HCT116 (cell line): ENCODE data around the gene SURF6. TPM values are rescaled to one million over a fixed set of nuclear protein-coding genes. Genes with fewer than 3 reads are reported as not detected.

Experiments used
- ATAC-seq: fragments of 200-7000 bp; cut with Tn5 transposase; 2 replicates; pipeline ENCODE4 v1.9.1; 2020; ENCODE audit warnings: mild to moderate bottlenecking, moderate library complexity
- BruUV-seq: library from RNA; stranded (reverse); fragments of 400-500 nt; replicated peaks from 2 replicates; lab custom pipeline; 2021; lab: Mats Ljungman, UMichigan
- CTCF ChIA-PET: fragments of 300-600 bp; sonication (Branson Sonifier 250); formaldehyde crosslinking; loops from one replicate; lab custom pipeline; 2021; ENCODE audit warnings: antibody characterized with exemption; lab: Charles Lee
- POLR2A ChIA-PET: fragments of 300-600, 350-600 bp; sonication (Branson Sonifier 250); formaldehyde crosslinking; loops from one replicate; lab custom pipeline; 2021; ENCODE audit warnings: antibody characterized with exemption; lab: Charles Lee
- RAD21 ChIA-PET, 2 experiments: fragments of 300-600 bp; sonication (Branson Sonifier 250); formaldehyde crosslinking; loops; one replicate each; lab custom pipeline; 2023; ENCODE audit warnings: low total read pairs in 2 of 2; ENCODE audit not compliant: uncharacterized antibody in 2 of 2, unreplicated experiment in 2 of 2, low non-redundant PET in 1 of 2; lab: Charles Lee
- DNase-seq: peaks from one replicate; pipeline ENCODE4 v3.0.0-alpha.2; 2010; ENCODE audit warnings: low read depth, low spot score
- H2AFZ ChIP-seq: fragments of 200-600 bp; shearing (Covaris generic), sonication (generic); 2 replicates; pipeline ENCODE4 v1.6.1; 2017; ENCODE audit warnings: low read depth, mixed run types, mixed read lengths, antibody characterized with exemption, low read length; ENCODE audit not compliant: poor library complexity, severe bottlenecking
- H3K27ac ChIP-seq: 2 replicates; pipeline ENCODE4 v1.5.1; 2012; ENCODE audit warnings: low read depth, low read length
- H3K27me3 ChIP-seq: fragments of 200-600 bp; sonication (generic); 2 replicates; pipeline ENCODE4 v1.6.1; 2016; ENCODE audit warnings: mixed run types, low read length, mixed read lengths; ENCODE audit not compliant: insufficient read depth
- H3K36me3 ChIP-seq, 2 experiments: fragments of 200-500 bp in 1 of 2; fragments of 200-600 bp in 1 of 2; sonication (Bioruptor generic) in 1 of 2; sonication (generic) in 1 of 2; 2 replicates each; pipeline versions ENCODE4 v1.5.1 to v1.6.1; 2014 to 2016; ENCODE audit warnings: low read length in 2 of 2, inconsistent platforms in 1 of 2, mixed read lengths in 1 of 2, mixed run types in 1 of 2; ENCODE audit not compliant: insufficient read depth in 2 of 2, control insufficient read depth in 1 of 2
- H3K4me1 ChIP-seq, 2 experiments: fragments of 200-600 bp in 1 of 2; sonication (generic) in 1 of 2; 2 replicates each; pipeline versions ENCODE4 v1.5.1 to v1.6.1; 2012 to 2017; ENCODE audit warnings: low read length in 2 of 2, inconsistent platforms in 1 of 2, mild to moderate bottlenecking in 1 of 2, mixed read lengths in 1 of 2, mixed run types in 1 of 2, moderate library complexity in 1 of 2; ENCODE audit not compliant: insufficient read depth in 2 of 2, control insufficient read depth in 1 of 2
- H3K4me2 ChIP-seq: fragments of 200-600 bp; sonication (generic); 2 replicates; pipeline ENCODE4 v1.6.1; 2017; ENCODE audit warnings: mixed run types, low read length, mixed read lengths
- H3K4me3 ChIP-seq, 2 experiments: fragments of 200-600 bp in 1 of 2; sonication (generic) in 1 of 2; replicated peaks in 1 of 2; 2 replicates each; pipeline ENCODE4 v1.5.1; 2011 to 2016; ENCODE audit warnings: low read length in 2 of 2, control low read depth in 1 of 2, low read depth in 1 of 2, mild to moderate bottlenecking in 1 of 2, mixed read lengths in 1 of 2, mixed run types in 1 of 2
- H3K79me2 ChIP-seq: fragments of 200-600 bp; sonication (generic); 2 replicates; pipeline ENCODE4 v1.6.1; 2017; ENCODE audit warnings: mild to moderate bottlenecking, mixed run types, low read length, moderate library complexity, mixed read lengths; ENCODE audit not compliant: insufficient read depth
- H3K9ac ChIP-seq: fragments of 200-600 bp; sonication (generic); 2 replicates; pipeline ENCODE4 v1.6.1; 2016; ENCODE audit warnings: low read length, mixed read lengths
- H3K9me2 ChIP-seq: fragments of 200-600 bp; sonication (generic), shearing (Covaris generic); 2 replicates; pipeline ENCODE4 v1.6.1; 2017; ENCODE audit warnings: mixed run types, mild to moderate bottlenecking, moderate library complexity; ENCODE audit not compliant: insufficient read depth
- H3K9me3 ChIP-seq, 2 experiments: fragments of 200-500 bp in 1 of 2; fragments of 200-600 bp in 1 of 2; sonication (Bioruptor generic) in 1 of 2; sonication (generic) in 1 of 2; 2 replicates each; pipeline ENCODE4 v1.6.1; 2014 to 2017; ENCODE audit warnings: low read length in 2 of 2, mixed read lengths in 2 of 2, inconsistent platforms in 1 of 2, low read depth in 1 of 2, mild to moderate bottlenecking in 1 of 2, mixed run types in 1 of 2, moderate library complexity in 1 of 2; ENCODE audit not compliant: control insufficient read depth in 1 of 2, insufficient read depth in 1 of 2
- H4K20me1 ChIP-seq: fragments of 200-600 bp; sonication (generic), shearing (Covaris generic); 2 replicates; pipeline ENCODE4 v1.6.1; 2017; ENCODE audit warnings: mixed run types, mild to moderate bottlenecking, moderate library complexity; ENCODE audit not compliant: insufficient read depth
- CBX3 ChIP-seq: IDR thresholded peaks from 2 replicates; pipeline ENCODE4 v1.6.1; 2012; ENCODE audit warnings: low read depth
- CTCF ChIP-seq, 3 experiments: fragments of 200-600 bp in 1 of 3; sonication (generic) in 1 of 3; IDR thresholded peaks in 2 of 3; conservative IDR thresholded peaks in 1 of 3; 2 replicates each; pipeline ENCODE4 v1.5.1; 2012 to 2017; ENCODE audit warnings: low read depth in 2 of 3, low read length in 2 of 3, antibody characterized with exemption in 1 of 3, borderline replicate concordance in 1 of 3, control low read depth in 1 of 3, mild to moderate bottlenecking in 1 of 3, mixed read lengths in 1 of 3, mixed run types in 1 of 3, moderate library complexity in 1 of 3; ENCODE audit not compliant: insufficient read depth in 1 of 3
- EZH2 ChIP-seq: fragments of 200-600 bp; sonication (generic); IDR thresholded peaks from 2 replicates; pipeline ENCODE4 v1.6.1; 2017; ENCODE audit warnings: antibody characterized with exemption, mixed run types
- FOSL1 ChIP-seq: IDR thresholded peaks from 2 replicates; pipeline ENCODE4 v1.6.1; 2012; ENCODE audit warnings: low read depth
- MAX ChIP-seq: IDR thresholded peaks from 2 replicates; pipeline ENCODE4 v1.6.1; 2012
- POLR2A ChIP-seq: IDR thresholded peaks from 2 replicates; pipeline ENCODE4 v1.7.0; 2011; ENCODE audit warnings: borderline replicate concordance; ENCODE audit not compliant: insufficient read depth, insufficient read length; ENCODE audit errors: extremely low read depth
- REST ChIP-seq: IDR thresholded peaks from 2 replicates; pipeline ENCODE4 v1.6.1; 2012; ENCODE audit warnings: low read depth
- ZBTB33 ChIP-seq: IDR thresholded peaks from 2 replicates; pipeline ENCODE4 v1.6.1; 2011; ENCODE audit warnings: mild to moderate bottlenecking, low read length, moderate library complexity; ENCODE audit not compliant: insufficient replicate concordance; ENCODE audit errors: extremely low read depth
- ZFX ChIP-seq: fragments of 450-650 bp; IDR thresholded peaks from 2 replicates; pipeline ENCODE4 v1.6.1; 2017
- intact Hi-C: fragments of 100-400 bp; cut with micrococcal nuclease; formaldehyde crosslinking; loops from 2 replicates; pipeline ENCODE4 v1.10.0; 2022
- total RNA-seq: library from RNA; stranded (reverse); gene quantifications from one replicate; pipeline ENCODE4 v1.2.1, GENCODE V29; 2021; ENCODE audit not compliant: unreplicated experiment

SURF6 gene
- total RNA-seq, 1 experiment from 2014 or later = 30.1 TPM

- no peak overlapping the region for H3K27ac ChIP-seq
- no peaks in the 10 kb centered on the region for H3K27me3 ChIP-seq
- RAD21 ChIA-PET = no interaction called here
- no peaks in the 10 kb centered on the region for H3K36me3 ChIP-seq
- no TSS peak for BruUV-seq
- intact Hi-C loops = no loop called here
- CTCF ChIA-PET = no interaction called here
- no peak overlapping the region for H3K4me2 ChIP-seq
- POLR2A ChIA-PET = no interaction called here
- no peaks in the 10 kb centered on the region for H4K20me1 ChIP-seq
- H3K9ac ChIP-seq = no peak overlapping the region
- H3K79me2 ChIP-seq = peaks cover 1% of the 10 kb centered on the region; the same call in 1 of the 2 replicates
- H3K4me3 ChIP-seq = no peak overlapping the region
- H3K9me3 ChIP-seq = peaks cover 0 to 10% of the 10 kb centered on the region in 2 experiments; a peak in 1 of 4 replicates
- no peak overlapping the region for H2AFZ ChIP-seq
- no peaks in the 10 kb centered on the region for H3K9me2 ChIP-seq
- ATAC-seq (no peak), DNase-seq (no peak)
- TF ChIP-seq POLR2A = no peak
- peaks cover 17 to 24% of the 10 kb centered on the region in 2 experiments for H3K4me1 ChIP-seq
Measured at GRCh38 chr9:133380734-133381133, 44.7 kb upstream of the SURF6 start.

GRCh38 chr9:133379153-133380086 lies 43.4 kb upstream of the SURF6 start:
- CTCF ChIA-PET = interaction anchor here (1.0 kb wide), 1 partner anchor 193 kb away, joined by 3 read pairs; no protein-coding TSS in a partner anchor
- H3K9me2 ChIP-seq = no peaks in the 10 kb centered on the region
- H3K4me1 ChIP-seq = peaks cover 19 to 29% of the 10 kb centered on the region in 2 experiments
- RAD21 ChIA-PET = no interaction called here
- H3K4me2 ChIP-seq = no peak overlapping the region
- H2AFZ ChIP-seq = no peak overlapping the region
- ATAC-seq (no peak), DNase-seq (no peak)
- no TSS peak for BruUV-seq
- POLR2A ChIA-PET = interaction anchor here (0.6 kb wide), 1 partner anchor 80 kb away, joined by 3 read pairs; the partner anchor contains the start of gene CACFD1
- H3K9me3 ChIP-seq = peaks cover 0 to 10% of the 10 kb centered on the region in 2 experiments; a peak in 1 of 4 replicates
- H3K4me3 ChIP-seq = no peak overlapping the region
- H3K27me3 ChIP-seq = no peaks in the 10 kb centered on the region
- H3K36me3 ChIP-seq = no peaks in the 10 kb centered on the region
- H3K9ac ChIP-seq = no peak overlapping the region
- intact Hi-C loops = no loop called here
- no peak overlapping the region for H3K27ac ChIP-seq
- peaks cover 15% of the 10 kb centered on the region for H3K79me2 ChIP-seq
- H4K20me1 ChIP-seq = no peaks in the 10 kb centered on the region
- TF ChIP-seq CBX3 (no peak), MAX (no peak), REST (no peak), FOSL1 (no peak), ZFX (no peak), EZH2 (no peak), ZBTB33 (no peak), CTCF (IDR thresholded peaks at IDR 0.05 in 2 of 3, conservative IDR thresholded peaks at IDR 0.05 in 1 of 3; ENCODE audit: borderline replicate concordance in 1 of 3, insufficient read depth in 1 of 3, low read depth in 2 of 3, low read length in 2 of 3) (no peak)
